Ishikawa (cell line): Measurements from ENCODE around the gene EFNB1.

Experiments
- CEBPB ChIP-seq: IDR thresholded peaks from 2 replicates; pipeline ENCODE4 v1.6.1; 2012
- CREB1 ChIP-seq: IDR thresholded peaks from 2 replicates; pipeline ENCODE4 v1.6.1; 2012; ENCODE audit warnings: low read depth
- EGR1 ChIP-seq: IDR thresholded peaks from 2 replicates; pipeline ENCODE4 v1.6.1; 2012
- EP300 ChIP-seq: IDR thresholded peaks from 2 replicates; pipeline ENCODE4 v1.6.1; 2012; ENCODE audit warnings: borderline replicate concordance
- FOXM1 ChIP-seq: IDR thresholded peaks from 2 replicates; pipeline ENCODE4 v1.6.1; 2012; ENCODE audit warnings: low read depth, borderline replicate concordance
- MAX ChIP-seq: IDR thresholded peaks from 2 replicates; pipeline ENCODE4 v1.6.1; 2012
- NFIC ChIP-seq: IDR thresholded peaks from 2 replicates; pipeline ENCODE4 v1.6.1; 2012
- RAD21 ChIP-seq: IDR thresholded peaks from 2 replicates; pipeline ENCODE4 v1.6.1; 2012; ENCODE audit warnings: low read depth
- REST ChIP-seq: IDR thresholded peaks from 2 replicates; pipeline ENCODE4 v1.6.1; 2012; ENCODE audit warnings: low read depth, mild to moderate bottlenecking
- TAF1 ChIP-seq: IDR thresholded peaks from 2 replicates; pipeline ENCODE4 v1.6.1; 2012; ENCODE audit warnings: low read depth, mild to moderate bottlenecking
- TCF12 ChIP-seq: IDR thresholded peaks from 2 replicates; pipeline ENCODE4 v1.6.1; 2012; ENCODE audit warnings: low read depth
- TEAD4 ChIP-seq: IDR thresholded peaks from 2 replicates; pipeline ENCODE4 v1.6.1; 2012
- USF1 ChIP-seq: IDR thresholded peaks from 2 replicates; pipeline ENCODE4 v1.6.1; 2012
- YY1 ChIP-seq: IDR thresholded peaks from 2 replicates; pipeline ENCODE4 v1.6.1; 2012; ENCODE audit warnings: low read depth
- ZBTB7A ChIP-seq: IDR thresholded peaks from 2 replicates; pipeline ENCODE4 v1.6.1; 2012; ENCODE audit warnings: low read depth

The EFNB1 gene

GRCh38 chrX:68868316-68868715 lies 39.5 kb downstream of the EFNB1 start:
- TF ChIP-seq ZBTB7A (no peak), RAD21 (no peak), CEBPB (no peak), USF1 (no peak), YY1 (no peak), TAF1 (no peak), MAX (no peak), TEAD4 (no peak), REST (no peak), EGR1 (no peak), FOXM1 (no peak), TCF12 (no peak)

- no peak for TF ChIP-seq CREB1
- TF ChIP-seq CEBPB, result no peak
- no peak for TF ChIP-seq FOXM1
- TF ChIP-seq MAX, result no peak
- no peak for TF ChIP-seq REST
- TF ChIP-seq TEAD4, result no peak
- no peak for TF ChIP-seq EGR1
- no peak for TF ChIP-seq NFIC
- no peak for TF ChIP-seq USF1
- TF ChIP-seq TCF12, result no peak
- TF ChIP-seq ZBTB7A, result no peak
- no peak for TF ChIP-seq TAF1
- no peak for TF ChIP-seq YY1
- no peak for TF ChIP-seq EP300
- no peak for TF ChIP-seq RAD21
Measured at GRCh38 chrX:68868902-68869800, 40.3 kb downstream of the EFNB1 start.

- no peak for TF ChIP-seq TEAD4
- TF ChIP-seq USF1, result no peak
Measured at GRCh38 chrX:68870357-68870756, 41.5 kb downstream of the EFNB1 start.

GRCh38 chrX:68872171-68872570 lies 43.4 kb downstream of the EFNB1 start:
- TF ChIP-seq TEAD4 (no peak), USF1 (no peak), TAF1 (no peak), EGR1 (no peak), MAX (no peak), NFIC (no peak), CEBPB (no peak), EP300 (no peak), YY1 (no peak), CREB1 (no peak), ZBTB7A (no peak), FOXM1 (no peak), RAD21 (no peak)

GRCh38 chrX:68874076-68874475 lies 45.3 kb downstream of the EFNB1 start:
- TF ChIP-seq FOXM1 (no peak), RAD21 (no peak), NFIC (no peak), TCF12 (no peak), REST (no peak), CEBPB (no peak), MAX (no peak), TAF1 (no peak)
